ENCODE data around the gene KIF26B. TPM values are rescaled to one million over a fixed set of nuclear protein-coding genes. Genes with fewer than 3 reads are reported as not detected.
A peak's percentile ranks its signal among the peaks of the same experiment; 100 is the strongest.

Gene KIF26B
- total and polyA plus RNA-seq, 5 donors: 0.11 to 0.41 (median 0.29) TPM

DNA sequence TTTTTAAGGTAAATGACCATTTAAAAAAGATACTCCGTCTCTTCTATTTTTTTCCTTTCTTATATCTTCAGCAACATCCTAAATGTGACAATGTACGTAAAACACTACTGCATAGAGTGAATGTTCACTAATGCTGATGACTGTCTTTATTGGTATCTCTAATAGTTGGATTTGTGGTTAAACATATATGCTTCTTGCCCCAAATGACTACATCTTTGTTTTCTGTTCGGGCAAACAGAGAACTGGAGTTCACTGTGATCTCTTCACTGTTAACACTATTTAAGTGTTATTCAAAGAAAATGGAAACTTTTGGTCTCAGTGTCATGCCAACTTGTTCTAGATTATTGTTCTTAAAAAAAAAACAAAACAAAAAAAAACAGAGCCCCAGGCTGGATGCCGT, 109.4 kb downstream of the KIF26B start:
- no peak overlapping the region for H3K27ac ChIP-seq (ENCODE audit: low read length)
- 82% methylated on average over 4 of the region's 4 CpGs for WGBS
- ATAC-seq: no peak

DNA sequence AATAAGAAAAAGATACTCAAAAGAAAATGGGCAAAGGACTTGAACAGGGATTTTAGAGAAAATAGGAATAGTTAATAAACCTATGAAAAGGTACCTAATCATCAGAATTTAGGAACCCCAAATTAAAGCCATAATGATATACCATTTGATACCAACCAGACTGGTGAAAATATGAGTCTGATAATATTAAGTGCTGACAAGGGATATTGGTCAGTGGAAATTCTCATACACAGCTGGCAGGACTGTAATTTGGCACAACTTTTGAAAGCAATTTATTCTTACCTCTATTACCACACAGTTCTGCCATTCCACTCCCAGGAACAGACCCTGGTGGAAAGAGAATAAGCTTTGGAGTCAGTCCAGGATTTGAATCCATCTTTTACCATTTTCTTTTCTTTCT, 111.3 kb downstream of the KIF26B start:
- intact Hi-C loops (cut with DNase I): no loop called here
- Histone ChIP-seq H3K27me3 (ENCODE audit: control insufficient read depth, insufficient read depth) (no peaks in the 10 kb centered on the region), H3K27ac (ENCODE audit: low read length) (no peak overlapping the region), H3K4me3 (ENCODE audit: low read length) (no peak overlapping the region), H3K9me3 (ENCODE audit: control insufficient read depth, low read length) (no peaks in the 10 kb centered on the region), H3K4me1 (ENCODE audit: control insufficient read depth, insufficient read depth, low read length) (no peaks in the 10 kb centered on the region)
- DNase-seq (no peak), ATAC-seq (no peak)

More for the DNA sequence above, 109.4 kb downstream of the KIF26B start:
- H3K27me3 ChIP-seq (ENCODE audit: control insufficient read depth, insufficient read depth): no peaks in the 10 kb centered on the region
- H3K4me3 ChIP-seq (ENCODE audit: low read length): no peak overlapping the region
- no peak for DNase-seq
- H3K9me3 ChIP-seq (ENCODE audit: control insufficient read depth, low read length): no peaks in the 10 kb centered on the region
- no peaks in the 10 kb centered on the region for H3K4me1 ChIP-seq (ENCODE audit: control insufficient read depth, insufficient read depth, low read length)
- intact Hi-C loops (cut with DNase I): no loop called here

DNA sequence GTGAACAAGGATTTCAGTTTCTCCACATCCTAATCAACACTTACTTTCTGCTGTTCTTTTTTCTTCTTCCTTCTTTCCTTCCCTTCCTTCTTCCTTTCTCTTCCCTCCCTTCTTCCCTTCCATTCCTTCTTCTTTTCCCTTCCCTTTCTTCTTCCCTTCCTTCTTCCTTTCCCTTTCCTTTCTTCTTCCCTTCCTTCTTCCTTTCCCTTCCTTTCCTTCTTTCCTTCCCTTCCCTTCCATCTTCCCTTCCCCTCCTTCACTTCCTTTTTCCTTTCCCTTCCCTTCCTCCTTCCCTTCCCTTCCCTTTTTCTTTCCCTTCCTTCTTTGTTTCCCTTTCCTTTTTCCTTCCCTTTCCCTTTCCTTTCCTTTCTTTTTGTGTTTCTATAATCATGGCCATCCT, 115.3 kb downstream of the KIF26B start:
- Histone ChIP-seq H3K27ac (ENCODE audit: low read length) (no peak overlapping the region), H3K4me3 (ENCODE audit: low read length) (no peak overlapping the region), H3K9me3 (ENCODE audit: control insufficient read depth, low read length) (no peaks in the 10 kb centered on the region), H3K27me3 (ENCODE audit: control insufficient read depth, insufficient read depth) (no peaks in the 10 kb centered on the region), H3K4me1 (ENCODE audit: control insufficient read depth, insufficient read depth, low read length) (no peaks in the 10 kb centered on the region)
- DNase-seq (no peak), ATAC-seq (no peak)
- intact Hi-C loops (cut with DNase I): no loop called here

DNA sequence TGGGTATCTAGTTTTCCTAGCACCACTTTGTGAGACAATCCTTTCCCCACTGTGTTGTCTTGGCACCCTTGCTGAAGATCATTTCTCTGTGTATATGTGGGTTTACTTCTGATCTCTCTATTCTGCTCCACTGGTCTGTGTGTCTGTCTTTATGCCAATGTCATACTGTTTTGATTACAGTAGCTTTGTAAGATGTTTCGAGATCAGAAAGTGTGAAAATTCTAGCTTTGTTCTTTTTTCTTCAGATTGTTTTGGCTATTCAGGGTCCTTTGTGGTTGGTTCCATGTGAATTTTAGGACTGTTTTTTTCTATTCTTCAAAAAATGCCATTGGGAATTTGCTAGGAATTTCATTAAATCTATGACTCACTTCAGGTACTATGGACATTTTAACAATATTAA, 116.2 kb downstream of the KIF26B start:
- no peak overlapping the region for H3K27ac ChIP-seq (ENCODE audit: low read length)
- ATAC-seq (no peak), DNase-seq (no peak)
- 95% methylated on average over 1 of the region's 1 CpG for WGBS
- H3K9me3 ChIP-seq (ENCODE audit: control insufficient read depth, low read length): no peaks in the 10 kb centered on the region
- no peak overlapping the region for H3K4me3 ChIP-seq (ENCODE audit: low read length)
- intact Hi-C loops (cut with DNase I): no loop called here
- H3K27me3 ChIP-seq (ENCODE audit: control insufficient read depth, insufficient read depth): no peaks in the 10 kb centered on the region
- no peaks in the 10 kb centered on the region for H3K4me1 ChIP-seq (ENCODE audit: control insufficient read depth, insufficient read depth, low read length)

DNA sequence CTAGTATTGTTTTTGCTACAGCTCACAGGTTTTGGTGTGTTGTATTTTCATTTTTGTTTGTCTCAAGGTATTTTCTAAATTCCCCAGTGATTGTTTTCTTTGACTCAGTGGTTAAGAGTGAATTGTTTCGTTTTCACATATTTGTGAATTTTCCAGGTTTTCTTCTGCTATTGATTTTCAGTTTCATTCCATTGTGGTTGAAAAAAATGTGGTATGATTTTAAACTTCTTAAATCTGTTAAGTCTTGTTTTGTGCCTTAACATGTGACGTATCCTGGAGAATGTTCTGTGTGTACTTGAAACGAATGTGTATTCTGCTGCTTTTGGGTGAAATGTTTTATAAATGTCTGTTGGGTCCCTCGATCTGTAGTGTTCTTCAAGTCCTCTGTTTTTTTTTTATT, 117.9 kb downstream of the KIF26B start:
- H3K9me3 ChIP-seq (ENCODE audit: control insufficient read depth, low read length): no peaks in the 10 kb centered on the region
- H3K4me1 ChIP-seq (ENCODE audit: control insufficient read depth, insufficient read depth, low read length): no peaks in the 10 kb centered on the region
- no peak for ATAC-seq
- intact Hi-C loops (cut with DNase I): no loop called here
- DNase-seq: no peak
- H3K4me3 ChIP-seq (ENCODE audit: low read length): no peak overlapping the region
- H3K27ac ChIP-seq (ENCODE audit: low read length): no peak overlapping the region
- no peaks in the 10 kb centered on the region for H3K27me3 ChIP-seq (ENCODE audit: control insufficient read depth, insufficient read depth)
- WGBS: 93% methylated on average over 4 of the region's 4 CpGs

DNA sequence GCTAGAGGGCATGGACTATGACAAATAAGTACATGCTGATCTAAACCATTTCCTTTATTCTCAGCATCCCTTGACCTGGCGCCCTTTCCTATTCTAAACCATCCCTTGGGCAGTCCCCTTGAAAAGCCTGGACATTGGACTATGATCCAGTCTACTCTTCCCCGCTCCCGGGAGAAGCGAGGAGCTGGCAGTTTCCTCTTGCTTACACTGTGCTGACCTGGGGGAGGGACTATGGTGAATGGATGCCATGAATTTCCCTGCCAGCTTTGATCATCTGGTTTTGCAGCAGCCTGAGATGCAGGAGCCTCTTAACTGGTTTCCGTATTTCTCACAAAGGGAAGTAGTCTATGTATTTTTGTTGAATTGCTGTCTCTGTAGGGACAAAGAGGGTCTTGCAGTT, 121.7 kb downstream of the KIF26B start:
- intact Hi-C loops (cut with DNase I): no loop called here

DNA sequence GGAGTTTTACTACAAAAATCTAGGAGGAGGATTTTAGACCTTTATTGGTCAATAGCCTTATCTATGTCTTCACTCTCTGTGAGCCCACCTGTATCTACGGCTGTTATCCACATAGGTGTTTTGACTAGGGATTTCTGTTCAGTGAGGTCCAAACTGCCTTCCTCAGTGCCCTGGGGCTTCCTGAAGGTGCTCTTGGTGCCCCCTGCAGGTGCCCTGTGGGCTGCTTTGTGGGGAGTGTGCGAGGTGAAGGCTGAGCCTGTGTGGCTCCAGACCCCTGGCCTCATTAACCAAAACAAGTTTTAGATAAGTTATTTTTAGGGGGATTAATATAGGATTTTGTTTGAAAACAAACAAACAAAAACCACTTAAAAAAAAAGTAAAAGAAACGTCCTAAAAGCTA, 122.5 kb downstream of the KIF26B start:
- H3K4me1 ChIP-seq (ENCODE audit: control insufficient read depth, insufficient read depth, low read length): no peaks in the 10 kb centered on the region
- H3K27me3 ChIP-seq (ENCODE audit: control insufficient read depth, insufficient read depth): no peaks in the 10 kb centered on the region
- H3K9me3 ChIP-seq (ENCODE audit: control insufficient read depth, low read length): no peaks in the 10 kb centered on the region
- DNase-seq (no peak), ATAC-seq (peak in 1 of 2 donors; percentile 28)
- intact Hi-C loops (cut with DNase I): no loop called here
- WGBS: 87% methylated on average over 3 of the region's 3 CpGs
- no peak overlapping the region for H3K4me3 ChIP-seq (ENCODE audit: low read length)
- no peak overlapping the region for H3K27ac ChIP-seq (ENCODE audit: low read length)

More for the DNA sequence above, 121.7 kb downstream of the KIF26B start:
- H3K27me3 ChIP-seq (ENCODE audit: control insufficient read depth, insufficient read depth): no peaks in the 10 kb centered on the region
- H3K27ac ChIP-seq (ENCODE audit: low read length): no peak overlapping the region
- no peak overlapping the region for H3K4me3 ChIP-seq (ENCODE audit: low read length)
- 71% methylated on average over 5 of the region's 5 CpGs for WGBS
- no peaks in the 10 kb centered on the region for H3K9me3 ChIP-seq (ENCODE audit: control insufficient read depth, low read length)
- H3K4me1 ChIP-seq (ENCODE audit: control insufficient read depth, insufficient read depth, low read length): no peaks in the 10 kb centered on the region
- no peak for ATAC-seq
- no peak for DNase-seq

DNA sequence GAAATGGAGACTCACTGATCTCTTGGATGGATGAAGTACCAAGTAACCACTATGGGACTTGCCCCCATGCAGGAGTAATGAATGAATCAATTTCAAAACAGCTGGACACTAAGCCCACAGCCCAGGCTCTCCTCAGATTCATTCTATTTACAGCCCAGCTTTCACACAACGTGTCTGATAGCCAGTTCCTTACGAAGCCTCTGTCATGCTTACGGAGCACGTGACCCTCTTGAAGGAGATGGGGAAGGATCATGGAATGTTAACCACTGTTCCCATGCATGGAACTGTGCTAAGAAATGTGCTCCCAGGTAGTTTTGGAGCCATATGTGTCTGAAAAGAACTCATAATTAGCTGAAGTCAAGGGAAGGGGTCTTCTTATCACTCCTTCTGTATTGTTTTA, 124.1 kb downstream of the KIF26B start:
- Histone ChIP-seq H3K9me3 (ENCODE audit: control insufficient read depth, low read length) (no peaks in the 10 kb centered on the region), H3K27me3 (ENCODE audit: control insufficient read depth, insufficient read depth) (no peaks in the 10 kb centered on the region), H3K4me3 (ENCODE audit: low read length) (no peak overlapping the region), H3K4me1 (ENCODE audit: control insufficient read depth, insufficient read depth, low read length) (no peaks in the 10 kb centered on the region), H3K27ac (ENCODE audit: low read length) (no peak overlapping the region)
- DNase-seq (no peak), ATAC-seq (no peak)
- intact Hi-C loops (cut with DNase I): no loop called here
- 57% methylated on average over 4 of the region's 4 CpGs for WGBS

DNA sequence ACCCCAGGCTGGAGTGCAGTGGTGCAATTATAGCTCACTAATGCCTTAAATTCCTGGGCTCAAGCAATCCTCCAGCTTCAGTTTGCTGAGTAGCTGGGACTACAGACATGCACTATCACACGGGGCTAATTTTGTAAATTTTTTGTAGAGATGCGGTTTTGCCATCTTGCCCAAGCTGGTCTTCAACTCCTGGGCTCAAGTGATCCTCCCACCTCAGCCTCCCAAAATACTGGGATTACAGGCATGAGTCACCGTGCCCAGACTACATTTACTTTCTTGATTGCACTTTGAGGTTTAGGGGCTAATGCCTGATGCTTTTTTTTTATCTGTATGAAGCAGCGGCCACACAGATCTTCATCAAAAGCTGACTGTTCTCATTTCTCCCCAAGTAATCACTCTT, 124.6 kb downstream of the KIF26B start:
- no peaks in the 10 kb centered on the region for H3K4me1 ChIP-seq (ENCODE audit: control insufficient read depth, insufficient read depth, low read length)
- H3K4me3 ChIP-seq (ENCODE audit: low read length): no peak overlapping the region
- intact Hi-C loops (cut with DNase I): no loop called here
- no peak overlapping the region for H3K27ac ChIP-seq (ENCODE audit: low read length)
- ATAC-seq: no peak
- DNase-seq: no peak
- H3K9me3 ChIP-seq (ENCODE audit: control insufficient read depth, low read length): no peaks in the 10 kb centered on the region
- 79% methylated on average over 4 of the region's 4 CpGs for WGBS
- H3K27me3 ChIP-seq (ENCODE audit: control insufficient read depth, insufficient read depth): no peaks in the 10 kb centered on the region

DNA sequence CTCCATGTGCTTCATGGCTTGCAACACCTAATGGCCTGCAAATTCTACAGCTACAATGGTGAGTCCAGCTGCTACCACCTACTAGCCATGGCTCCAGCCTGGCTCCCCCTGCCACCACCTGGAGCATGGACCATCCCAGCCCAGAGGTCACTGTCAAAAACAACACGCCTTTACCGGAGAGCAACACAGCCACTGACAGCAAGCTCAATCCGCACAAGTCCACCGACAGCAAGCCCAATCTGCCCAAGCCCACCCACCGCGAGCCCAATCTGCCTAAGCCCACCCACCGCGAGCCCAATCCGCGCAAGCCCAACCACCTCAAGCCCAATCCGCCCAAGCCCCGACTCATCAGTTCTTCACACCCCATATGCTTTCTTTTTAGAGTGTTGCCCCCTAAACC, 128.2 kb downstream of the KIF26B start:
- Histone ChIP-seq H3K4me1 (ENCODE audit: control insufficient read depth, insufficient read depth, low read length) (no peaks in the 10 kb centered on the region), H3K4me3 (ENCODE audit: low read length) (no peak overlapping the region), H3K27me3 (ENCODE audit: control insufficient read depth, insufficient read depth) (no peaks in the 10 kb centered on the region), H3K27ac (ENCODE audit: low read length) (no peak overlapping the region), H3K9me3 (ENCODE audit: control insufficient read depth, low read length) (no peaks in the 10 kb centered on the region)
- no peak for ATAC-seq
- intact Hi-C loops (cut with DNase I): no loop called here
- DNase-seq: no peak
- WGBS: 96% methylated on average over 12 of the region's 12 CpGs

DNA sequence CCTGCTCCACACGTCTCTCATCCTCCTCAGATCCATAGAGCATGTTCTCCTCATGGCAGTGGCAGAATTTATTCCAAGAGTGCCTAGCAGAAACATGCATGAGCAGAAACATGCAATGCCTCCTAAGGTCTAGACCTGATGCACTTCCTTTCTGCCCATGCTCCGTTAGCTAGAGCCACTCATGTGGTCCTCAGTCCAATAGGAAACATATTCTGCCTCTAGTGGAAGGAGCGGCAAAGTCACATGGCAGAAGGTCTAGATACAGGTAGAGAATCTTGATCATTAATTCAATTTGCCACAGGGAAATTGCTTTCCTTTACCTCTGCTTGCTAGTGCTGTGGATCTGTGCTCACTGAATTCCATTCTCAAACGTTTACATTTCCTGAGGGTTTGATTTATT, 130.4 kb downstream of the KIF26B start:
- no peaks in the 10 kb centered on the region for H3K27me3 ChIP-seq (ENCODE audit: control insufficient read depth, insufficient read depth)
- H3K4me1 ChIP-seq (ENCODE audit: control insufficient read depth, insufficient read depth, low read length): no peaks in the 10 kb centered on the region
- WGBS: 86% methylated on average over 4 of the region's 4 CpGs
- intact Hi-C loops (cut with DNase I): no loop called here
- ATAC-seq (no peak), DNase-seq (no peak)
- no peak overlapping the region for H3K27ac ChIP-seq (ENCODE audit: low read length)
- H3K9me3 ChIP-seq (ENCODE audit: control insufficient read depth, low read length): no peaks in the 10 kb centered on the region
- no peak overlapping the region for H3K4me3 ChIP-seq (ENCODE audit: low read length)

DNA sequence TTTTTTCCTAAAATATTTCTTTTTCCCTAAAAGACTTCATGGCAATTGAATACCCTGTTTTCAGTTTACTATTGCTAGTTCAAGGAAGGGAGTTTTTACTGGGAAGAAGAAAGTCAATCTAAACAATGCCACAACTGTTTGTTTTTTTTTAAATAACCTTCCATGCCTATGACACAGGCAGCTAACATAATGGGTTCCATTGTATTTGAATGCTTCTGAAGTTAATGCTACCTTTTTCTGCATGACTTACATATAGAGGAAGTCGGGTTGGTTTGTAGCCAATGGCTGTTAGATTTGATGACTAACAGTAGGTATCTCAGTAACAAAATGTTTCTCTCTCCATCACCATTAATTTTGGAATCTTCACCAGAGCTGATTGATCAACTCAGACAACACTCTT, 134.0 kb downstream of the KIF26B start:
- WGBS: 82% methylated on average over 1 of the region's 1 CpG
- Histone ChIP-seq H3K4me3 (ENCODE audit: low read length) (no peak overlapping the region), H3K27ac (ENCODE audit: low read length) (no peak overlapping the region), H3K27me3 (ENCODE audit: control insufficient read depth, insufficient read depth) (no peaks in the 10 kb centered on the region), H3K4me1 (ENCODE audit: control insufficient read depth, insufficient read depth, low read length) (no peaks in the 10 kb centered on the region), H3K9me3 (ENCODE audit: control insufficient read depth, low read length) (no peaks in the 10 kb centered on the region)
- ATAC-seq: no peak
- DNase-seq: no peak
- intact Hi-C loops (cut with DNase I): no loop called here
